Transverse colon (tissue), 4 donors: ENCODE data around the gene DDX5. TPM values are rescaled to one million over a fixed set of nuclear protein-coding genes. Genes with fewer than 3 reads are reported as not detected.

Source experiments
- DNase-seq: peaks from one replicate; pipeline ENCODE4 v3.0.0-alpha.2; 2019
- H3K27ac ChIP-seq, 4 donors: fragments of 200-600 bp; sonication (generic); 2 replicates each; pipeline ENCODE4 v1.5.1; 2016 to 2018; ENCODE audit warnings: inconsistent platforms in 4 of 4
- H3K27me3 ChIP-seq: fragments of 200-600 bp; sonication (generic); 2 replicates; pipeline ENCODE4 v1.5.1; 2017; ENCODE audit warnings: inconsistent platforms
- H3K36me3 ChIP-seq, 4 donors: fragments of 200-600 bp; sonication (generic); 2 replicates each; pipeline ENCODE4 v1.5.1; 2017 to 2019; ENCODE audit warnings: inconsistent platforms in 4 of 4
- H3K4me1 ChIP-seq, 4 donors: fragments of 200-600 bp; sonication (generic); 2 replicates each; pipeline ENCODE4 v1.5.1; 2017 to 2020; ENCODE audit warnings: inconsistent platforms in 4 of 4
- H3K4me3 ChIP-seq, 4 donors: fragments of 200-600 bp; sonication (generic); 1 replicate in 1 of 4; 2 replicates in 3 of 4; pipeline versions ENCODE4 v1.5.1 to v1.6.1; 2017 to 2019; ENCODE audit warnings: inconsistent platforms in 4 of 4
- H3K9me3 ChIP-seq, 2 donors: fragments of 200-600 bp; sonication (generic); 2 replicates each; pipeline ENCODE4 v1.5.1; 2017 to 2019; ENCODE audit warnings: inconsistent platforms in 2 of 2
- EP300 ChIP-seq: sonication (generic); formaldehyde crosslinking; IDR thresholded peaks from one replicate; pipeline ENCODE4 v1.6.1; 2017; ENCODE audit warnings: antibody characterized with exemption, low read depth
- POLR2A ChIP-seq: fragments of 450-650 bp; IDR thresholded peaks from one replicate; pipeline ENCODE4 v1.6.1; 2016; ENCODE audit warnings: antibody characterized with exemption, mild to moderate bottlenecking, moderate library complexity
- POLR2AphosphoS5 ChIP-seq, 3 donors: sonication (generic); formaldehyde crosslinking; IDR thresholded peaks; one replicate each; pipeline ENCODE4 v1.6.1; 2016; ENCODE audit warnings: antibody characterized with exemption in 3 of 3
- WGBS, 2 donors: methylation state at CpG; one replicate each; pipeline ENCODE4 v1.1.5; 2018; ENCODE audit warnings: low coverage in 1 of 2; 5-methylcytosine and 5-hydroxymethylcytosine counted together
- in situ Hi-C, 4 donors: fragments of 200-750 bp; cut with MboI; loops; one replicate each; pipeline versions ENCODE4 v1.15.0 to v1.15.1; 2017; ENCODE audit warnings: low sequenced_read_pairs in 3 of 4, low pct_ligation_motif_present in 1 of 4, low pct_unique_long_range_greater_than_20kb in 1 of 4
- intact Hi-C: fragments of 100-400 bp; cut with DNase I; formaldehyde crosslinking; loops from one replicate; pipeline ENCODE4 v1.15.1; 2023; ENCODE audit warnings: low total_unique reads
- total RNA-seq, 4 donors: library from RNA; depleted of rRNA; stranded (reverse); fragments of >200 nt; gene quantifications; one replicate each; pipeline ENCODE4 v1.1.0, GENCODE V29; 2016
- TF ChIP-seq, protein P1 (sequence below), 5 experiments: fragments of 200-600 bp in 3 of 5; fragments of 450-650 bp in 2 of 5; sonication (generic) in 3 of 5; IDR thresholded peaks; 1 replicate in 2 of 5; 2 replicates in 3 of 5; pipeline ENCODE4 v1.5.1; 2016 to 2017; ENCODE audit warnings: antibody characterized with exemption in 5 of 5, inconsistent platforms in 3 of 5, mild to moderate bottlenecking in 2 of 5, moderate library complexity in 1 of 5

Gene DDX5
- total RNA-seq, 4 donors from 2014 or later, result 451 to 1,221 (median 694) TPM

DNA sequence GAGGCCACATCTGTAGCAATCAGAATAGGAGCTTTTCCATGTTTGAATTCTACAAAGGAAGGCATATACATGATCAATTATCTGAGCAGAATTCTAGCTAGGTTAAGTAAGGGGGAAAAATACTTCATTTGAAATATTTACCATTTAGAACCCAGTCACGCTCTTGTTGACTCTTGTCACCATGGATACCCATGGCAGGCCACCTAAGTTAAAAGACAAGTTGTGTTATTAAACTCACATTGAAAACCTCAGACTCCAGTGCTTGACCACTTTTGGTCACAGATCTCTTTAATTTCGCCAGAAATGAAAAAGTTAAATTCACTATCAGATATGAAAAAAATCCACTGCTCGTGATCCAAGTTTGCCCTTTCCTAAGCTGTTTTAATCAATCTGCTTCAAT is 4.1 kb downstream of the DDX5 start:
- H3K9me3 ChIP-seq, result no peaks in the 10 kb centered on the region
- intact Hi-C loops (no loop called here), in situ Hi-C loops (no loop called here)
- no peak for DNase-seq
- WGBS, 2 donors, result 70 to 76% methylated on average over 3 of the region's 3 CpGs
- H3K36me3 ChIP-seq, result peaks cover 0 to 60% (median 33%) of the 10 kb centered on the region in 4 donors
- no peak overlapping the region for H3K4me3 ChIP-seq
- TF ChIP-seq POLR2A (no peak), EP300 (no peak), POLR2AphosphoS5 (IDR thresholded peaks at IDR 0.05) (no peak)
- TF ChIP-seq, protein P1, sequence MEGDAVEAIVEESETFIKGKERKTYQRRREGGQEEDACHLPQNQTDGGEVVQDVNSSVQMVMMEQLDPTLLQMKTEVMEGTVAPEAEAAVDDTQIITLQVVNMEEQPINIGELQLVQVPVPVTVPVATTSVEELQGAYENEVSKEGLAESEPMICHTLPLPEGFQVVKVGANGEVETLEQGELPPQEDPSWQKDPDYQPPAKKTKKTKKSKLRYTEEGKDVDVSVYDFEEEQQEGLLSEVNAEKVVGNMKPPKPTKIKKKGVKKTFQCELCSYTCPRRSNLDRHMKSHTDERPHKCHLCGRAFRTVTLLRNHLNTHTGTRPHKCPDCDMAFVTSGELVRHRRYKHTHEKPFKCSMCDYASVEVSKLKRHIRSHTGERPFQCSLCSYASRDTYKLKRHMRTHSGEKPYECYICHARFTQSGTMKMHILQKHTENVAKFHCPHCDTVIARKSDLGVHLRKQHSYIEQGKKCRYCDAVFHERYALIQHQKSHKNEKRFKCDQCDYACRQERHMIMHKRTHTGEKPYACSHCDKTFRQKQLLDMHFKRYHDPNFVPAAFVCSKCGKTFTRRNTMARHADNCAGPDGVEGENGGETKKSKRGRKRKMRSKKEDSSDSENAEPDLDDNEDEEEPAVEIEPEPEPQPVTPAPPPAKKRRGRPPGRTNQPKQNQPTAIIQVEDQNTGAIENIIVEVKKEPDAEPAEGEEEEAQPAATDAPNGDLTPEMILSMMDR (IDR thresholded peaks at IDR 0.05), result no peak
- H3K27ac ChIP-seq, result peak overlapping the region in 1 of 4 donors; percentile 99
- H3K27me3 ChIP-seq, result no peaks in the 10 kb centered on the region
- H3K4me1 ChIP-seq, result peaks cover 16 to 77% (median 47%) of the 10 kb centered on the region in 4 donors

DNA sequence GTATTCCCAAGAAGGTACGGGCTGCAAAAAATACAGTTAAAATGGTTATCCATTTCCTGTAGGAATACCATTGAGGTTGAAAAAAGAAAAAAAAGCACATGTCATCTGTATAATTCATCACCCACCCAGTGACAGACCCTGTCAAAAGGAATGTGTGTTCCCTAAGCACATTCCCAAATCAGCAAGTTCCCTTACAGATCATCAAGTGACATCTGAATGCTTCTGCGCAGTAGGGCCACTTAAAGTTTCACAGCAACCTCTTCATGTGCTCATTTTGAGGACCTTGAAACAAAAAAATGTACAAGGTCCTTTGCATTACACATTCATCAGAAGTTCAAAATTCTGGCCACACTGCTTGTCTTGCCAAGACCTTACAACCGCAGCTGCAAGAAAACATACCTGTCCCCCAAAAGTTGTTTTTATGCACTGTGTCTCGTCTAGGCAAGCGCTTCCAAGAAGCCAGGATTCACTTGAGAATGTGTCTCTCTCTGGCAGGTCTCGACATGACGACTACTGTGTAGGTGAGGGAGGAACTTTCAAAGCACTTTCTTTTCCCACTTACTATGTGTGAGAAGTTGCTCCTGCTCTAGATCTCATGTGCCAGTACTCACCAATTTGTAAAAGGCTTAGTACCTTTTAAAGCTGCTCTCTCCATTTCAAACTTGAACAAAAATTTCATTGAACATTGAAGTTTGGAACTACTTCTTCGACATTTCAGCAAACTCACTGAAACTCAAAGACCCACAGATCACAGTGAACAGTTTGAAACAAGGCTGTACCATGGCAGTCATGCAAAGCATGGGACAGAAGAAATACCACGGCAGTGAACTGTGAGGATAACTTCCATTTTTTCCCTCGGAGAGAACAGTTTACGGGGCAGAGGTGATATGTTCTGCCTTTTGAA is 5.0 kb downstream of the DDX5 start:
- in situ Hi-C loops (no loop called here), intact Hi-C loops (no loop called here)
- H3K27ac ChIP-seq, result peak overlapping the region in 1 of 4 donors; percentile 0
- TF ChIP-seq POLR2AphosphoS5 (IDR thresholded peaks at IDR 0.05), result peak in 1 of 3 donors; percentile 4
- no peak for TF ChIP-seq POLR2A
- 80 to 85% methylated on average over 4 to 11 of the region's 11 CpGs for WGBS, 2 donors
- H3K4me3 ChIP-seq, result no peak overlapping the region
- H3K27me3 ChIP-seq, result no peaks in the 10 kb centered on the region
- peaks cover 17 to 79% (median 49%) of the 10 kb centered on the region in 4 donors for H3K4me1 ChIP-seq
- no peaks in the 10 kb centered on the region for H3K9me3 ChIP-seq
- no peak for DNase-seq
- H3K36me3 ChIP-seq, result peaks cover 0 to 60% (median 33%) of the 10 kb centered on the region in 4 donors

DNA sequence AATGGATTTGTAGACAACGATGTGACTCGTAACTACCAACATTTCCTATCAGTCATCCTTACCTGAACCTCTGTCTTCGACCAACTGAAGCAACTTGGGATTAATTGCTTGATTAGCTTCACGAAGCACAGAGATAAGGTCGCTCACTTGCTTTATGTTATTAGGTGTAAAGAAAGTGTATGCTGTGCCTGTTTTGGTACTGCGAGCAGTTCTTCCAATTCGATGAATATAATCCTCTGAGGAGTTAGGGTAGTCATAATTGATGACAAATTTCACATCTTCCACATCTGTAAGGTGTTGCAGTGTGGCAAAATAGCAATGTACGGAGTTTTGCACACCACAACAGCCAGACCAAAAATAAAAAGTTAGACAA is 5.6 kb downstream of the DDX5 start:
- WGBS, 2 donors, result 89 to 95% methylated on average over 7 to 8 of the region's 8 CpGs
- peak overlapping the region in 1 of 4 donors; percentile 0 for H3K27ac ChIP-seq
- TF ChIP-seq POLR2A, result no peak
- TF ChIP-seq, protein P1 (IDR thresholded peaks at IDR 0.05), result no peak
- TF ChIP-seq POLR2AphosphoS5 (IDR thresholded peaks at IDR 0.05), result no peak
- TF ChIP-seq EP300, result no peak
- H3K27me3 ChIP-seq, result no peaks in the 10 kb centered on the region
- H3K4me3 ChIP-seq, result no peak overlapping the region
- peaks cover 0 to 60% (median 33%) of the 10 kb centered on the region in 4 donors for H3K36me3 ChIP-seq
- no peak for DNase-seq
- intact Hi-C loops, result no loop called here
- in situ Hi-C loops, result no loop called here
- peaks cover 23 to 85% (median 56%) of the 10 kb centered on the region in 4 donors for H3K4me1 ChIP-seq
- no peaks in the 10 kb centered on the region for H3K9me3 ChIP-seq

DNA sequence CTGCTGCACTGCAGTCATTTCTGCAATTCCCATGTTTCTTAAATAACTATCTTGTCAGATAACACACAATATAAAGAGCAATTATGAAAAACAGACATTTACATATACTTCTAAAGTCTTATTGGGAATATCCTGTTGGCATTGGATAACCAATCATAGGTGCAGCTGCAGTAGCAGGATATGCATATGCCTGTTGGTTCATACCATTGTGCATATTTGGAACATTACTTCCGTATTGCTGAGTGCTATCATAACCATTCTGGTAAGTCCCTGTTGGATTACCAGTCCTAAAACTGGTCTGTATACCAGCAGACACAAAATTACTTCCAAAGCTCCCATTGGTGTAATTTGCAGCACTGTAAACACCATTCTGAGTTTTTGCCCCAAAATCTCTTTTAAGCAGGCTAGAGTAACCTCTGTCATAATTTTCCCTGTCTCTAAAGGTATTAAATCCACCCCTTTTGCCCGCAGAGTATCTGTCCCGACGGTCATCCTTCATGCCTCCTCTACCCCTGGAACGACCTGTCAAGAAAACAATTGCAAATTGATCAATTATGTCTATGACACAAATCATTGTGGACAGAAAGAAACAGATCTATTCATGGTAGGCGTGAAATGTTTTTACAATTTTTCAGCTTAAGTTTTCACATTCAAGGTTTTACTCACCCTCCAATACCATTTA is 6.1 kb downstream of the DDX5 start:
- DNase-seq, result no peak
- Histone ChIP-seq H3K27me3 (no peaks in the 10 kb centered on the region), H3K36me3 (peaks cover 0 to 60% (median 33%) of the 10 kb centered on the region in 4 donors), H3K4me3 (no peak overlapping the region), H3K27ac (peak overlapping the region in 2 of 4 donors; percentile 0 to 7), H3K9me3 (no peaks in the 10 kb centered on the region), H3K4me1 (peaks cover 28 to 90% (median 60%) of the 10 kb centered on the region in 4 donors)
- intact Hi-C loops (no loop called here), in situ Hi-C loops (loop anchor here in 1 of 4 donors (10.0 kb wide), 1 partner anchor 75 kb away; no protein-coding TSS in a partner anchor)
- 83 to 87% methylated on average over 5 to 6 of the region's 6 CpGs for WGBS, 2 donors
- TF ChIP-seq POLR2AphosphoS5 (IDR thresholded peaks at IDR 0.05), result peak in 1 of 3 donors; percentile 60
- TF ChIP-seq, protein P1 (IDR thresholded peaks at IDR 0.05), result no peak
- TF ChIP-seq POLR2A, result peak; percentile 16
